Breast epithelium (tissue), 3 donors: ENCODE measurements around the gene EXPH5.

Experiments
- POLR2A ChIP-seq: fragments of 450-650 bp; IDR thresholded peaks from one replicate; pipeline ENCODE4 v1.6.1; 2016; ENCODE audit warnings: antibody characterized with exemption, mild to moderate bottlenecking, moderate library complexity
- TF ChIP-seq, protein P1 (sequence below), 3 donors: fragments of 450-650 bp; IDR thresholded peaks; one replicate each; pipeline ENCODE4 v1.5.1; 2016 to 2017; ENCODE audit warnings: antibody characterized with exemption in 3 of 3, mild to moderate bottlenecking in 3 of 3, moderate library complexity in 3 of 3

GRCh38 chr11:108587109-108587508, 6.5 kb downstream of the EXPH5 start:
- TF ChIP-seq, protein P1, sequence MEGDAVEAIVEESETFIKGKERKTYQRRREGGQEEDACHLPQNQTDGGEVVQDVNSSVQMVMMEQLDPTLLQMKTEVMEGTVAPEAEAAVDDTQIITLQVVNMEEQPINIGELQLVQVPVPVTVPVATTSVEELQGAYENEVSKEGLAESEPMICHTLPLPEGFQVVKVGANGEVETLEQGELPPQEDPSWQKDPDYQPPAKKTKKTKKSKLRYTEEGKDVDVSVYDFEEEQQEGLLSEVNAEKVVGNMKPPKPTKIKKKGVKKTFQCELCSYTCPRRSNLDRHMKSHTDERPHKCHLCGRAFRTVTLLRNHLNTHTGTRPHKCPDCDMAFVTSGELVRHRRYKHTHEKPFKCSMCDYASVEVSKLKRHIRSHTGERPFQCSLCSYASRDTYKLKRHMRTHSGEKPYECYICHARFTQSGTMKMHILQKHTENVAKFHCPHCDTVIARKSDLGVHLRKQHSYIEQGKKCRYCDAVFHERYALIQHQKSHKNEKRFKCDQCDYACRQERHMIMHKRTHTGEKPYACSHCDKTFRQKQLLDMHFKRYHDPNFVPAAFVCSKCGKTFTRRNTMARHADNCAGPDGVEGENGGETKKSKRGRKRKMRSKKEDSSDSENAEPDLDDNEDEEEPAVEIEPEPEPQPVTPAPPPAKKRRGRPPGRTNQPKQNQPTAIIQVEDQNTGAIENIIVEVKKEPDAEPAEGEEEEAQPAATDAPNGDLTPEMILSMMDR (IDR thresholded peaks at IDR 0.05), result no peak
- no peak for TF ChIP-seq POLR2A
